ENCODE data around the gene RFPL4A.
A peak's percentile ranks its signal among the peaks of the same experiment; 100 is the strongest.

RFPL4A gene

DNA sequence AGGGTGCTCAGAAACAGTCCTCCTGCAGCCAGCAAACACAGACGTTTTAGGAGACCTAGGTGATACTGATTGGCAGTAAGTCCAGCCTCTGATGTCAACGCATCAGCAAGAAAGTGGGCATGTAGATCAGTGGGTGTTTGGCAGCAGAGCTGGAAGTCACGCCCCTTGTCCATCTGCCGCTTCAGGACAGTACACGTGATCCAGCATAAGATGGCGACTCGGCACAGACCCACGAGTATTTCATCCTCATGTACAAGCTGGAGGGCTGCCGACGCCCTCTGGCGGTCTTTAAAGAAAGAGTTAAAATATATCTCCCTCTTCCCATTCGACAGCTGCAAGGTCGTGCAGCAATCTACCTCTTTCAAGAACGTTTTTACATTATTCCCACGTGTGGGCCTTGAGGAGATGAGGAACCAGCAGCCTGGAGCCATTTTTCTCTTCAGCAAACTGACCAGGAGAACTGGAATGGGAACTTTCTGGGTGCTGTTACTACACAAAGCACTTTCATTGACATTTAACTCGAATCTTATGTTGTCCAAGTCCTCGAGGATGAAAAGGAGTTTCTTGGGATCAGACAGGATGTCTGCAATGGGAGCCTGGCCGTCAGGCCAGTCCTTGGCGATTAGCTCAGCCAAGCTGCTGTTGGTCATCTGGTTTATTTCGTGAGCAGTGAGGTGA is 50.6 kb downstream of the RFPL4A start:
- DNase-seq, result peak; percentile 19 to 38

DNA sequence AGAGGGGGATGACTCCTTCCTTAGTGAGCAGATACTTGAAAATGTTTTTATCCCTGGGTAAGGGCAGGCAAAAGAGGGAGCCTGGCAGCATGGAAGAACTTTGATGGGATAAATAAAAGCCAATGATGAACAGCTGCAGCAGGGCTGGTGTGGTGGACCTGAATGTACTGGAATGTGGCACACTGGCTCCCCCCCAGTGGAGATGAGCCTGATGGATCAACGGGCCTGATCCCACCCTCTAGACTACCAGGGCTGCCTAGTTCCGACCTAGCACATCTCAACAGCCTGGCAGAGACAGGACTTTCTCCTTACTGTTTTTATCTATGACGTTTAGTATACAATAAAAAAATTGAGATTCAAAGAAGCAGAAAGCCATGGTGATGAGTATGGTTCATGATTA is 52.4 kb downstream of the RFPL4A start:
- no peak for DNase-seq

DNA sequence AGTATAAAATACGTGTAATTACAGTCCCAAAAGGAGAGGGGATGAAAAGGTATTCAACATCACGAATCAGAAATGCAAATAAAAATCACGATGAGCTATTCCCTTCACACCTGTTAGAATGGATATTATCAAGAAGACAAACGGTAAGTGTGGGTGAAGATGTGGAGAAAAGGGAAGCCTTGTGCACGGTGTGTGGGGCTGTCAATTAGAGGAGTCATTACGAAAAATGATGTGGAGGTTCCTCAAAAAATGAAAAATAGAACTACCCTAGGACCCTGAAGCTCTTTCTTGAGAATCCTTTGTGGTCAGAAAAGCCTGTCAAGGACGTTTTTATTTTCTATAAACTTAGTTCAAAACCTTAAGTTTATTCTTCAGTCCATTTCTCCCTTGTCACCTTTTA is 53.6 kb downstream of the RFPL4A start:
- DNase-seq, result no peak

All from AML-193 (cell line).